Globus pallidus (tissue), 1 donor: ENCODE measurements around the gene ATXN1.
"Not testable (repeated sequence)": the region's sequence is repeated elsewhere in the genome, so short reads cannot be mapped to it uniquely, and the experiment has no call there.

Experiments
- DNase-seq: peaks from one replicate; pipeline ENCODE4 v3.0.0-alpha.2; 2015; ENCODE audit warnings: low spot score

Gene ATXN1

DNA sequence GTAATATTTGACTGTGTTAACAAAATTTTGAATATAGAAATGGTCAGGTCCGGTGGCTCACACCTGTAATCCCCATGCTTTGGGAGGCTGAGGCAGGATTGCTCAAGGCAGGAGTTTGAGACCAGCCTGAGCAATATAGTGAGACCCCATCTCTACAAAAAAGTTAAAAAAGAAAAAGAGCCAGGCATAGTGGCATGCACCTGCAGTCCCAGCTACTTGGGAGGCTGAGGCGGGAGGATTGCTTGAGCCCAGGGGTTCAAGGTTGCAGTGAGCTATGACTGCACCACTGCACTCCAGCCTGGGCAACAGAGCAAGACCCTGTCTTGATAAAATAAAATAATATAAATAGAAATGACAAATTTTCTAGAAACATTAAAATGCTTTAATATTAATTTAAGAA lies 147.8 kb downstream of the ATXN1 start:
- DNase-seq = not testable (repeated sequence)

DNA sequence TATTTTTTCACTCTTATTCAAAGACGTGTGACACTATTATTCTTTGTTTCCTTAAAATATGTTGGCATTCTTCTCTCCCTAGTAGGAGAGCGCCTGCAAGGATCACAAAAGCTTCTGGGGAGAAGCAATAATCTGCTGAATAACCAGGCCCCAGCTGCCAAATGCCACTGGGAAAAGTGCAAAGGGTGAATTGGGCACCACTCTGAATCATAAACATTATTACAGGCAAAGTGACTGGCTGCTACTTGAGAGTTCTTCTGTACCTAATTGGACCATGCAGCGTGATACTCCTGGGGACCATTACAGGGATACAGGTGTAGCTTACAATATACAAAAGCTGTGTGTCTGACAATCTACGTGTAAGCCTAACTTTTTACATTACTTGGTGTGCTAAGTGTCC lies 152.8 kb downstream of the ATXN1 start:
- no peak for DNase-seq

- DNase-seq = no peak
Measured at GRCh38 chr6:16602035-16602434, 159.2 kb downstream of the ATXN1 start.

DNA sequence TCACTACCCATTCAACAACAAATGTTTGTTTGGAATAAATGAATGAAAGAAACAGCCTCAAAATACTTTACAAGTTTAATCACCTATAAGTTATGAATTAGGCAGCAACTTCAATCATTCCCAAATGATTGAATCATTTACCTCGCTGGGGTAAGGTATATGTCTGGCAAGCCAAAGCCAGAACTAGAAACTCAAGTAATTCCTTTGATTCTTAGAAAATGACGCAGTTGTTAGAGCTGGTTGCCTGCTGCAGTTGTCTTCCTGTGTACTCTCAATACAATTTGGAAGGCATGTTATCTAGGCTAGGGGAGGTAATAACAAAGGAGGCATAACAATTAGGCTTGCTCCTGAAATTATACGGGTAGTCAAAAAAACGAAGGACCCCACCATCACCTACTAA lies 160.6 kb downstream of the ATXN1 start:
- DNase-seq = no peak

GRCh38 chr6:16600026-16600425 lies 161.2 kb downstream of the ATXN1 start:
- no peak for DNase-seq

- DNase-seq = no peak
Measured at GRCh38 chr6:16596616-16597331, 164.5 kb downstream of the ATXN1 start.

GRCh38 chr6:16595514-16596120 lies 165.6 kb downstream of the ATXN1 start:
- DNase-seq = no peak

- no peak for DNase-seq
Measured at GRCh38 chr6:16594849-16595248, 166.4 kb downstream of the ATXN1 start.

GRCh38 chr6:16592223-16592911 lies 168.9 kb downstream of the ATXN1 start:
- DNase-seq = no peak

DNA sequence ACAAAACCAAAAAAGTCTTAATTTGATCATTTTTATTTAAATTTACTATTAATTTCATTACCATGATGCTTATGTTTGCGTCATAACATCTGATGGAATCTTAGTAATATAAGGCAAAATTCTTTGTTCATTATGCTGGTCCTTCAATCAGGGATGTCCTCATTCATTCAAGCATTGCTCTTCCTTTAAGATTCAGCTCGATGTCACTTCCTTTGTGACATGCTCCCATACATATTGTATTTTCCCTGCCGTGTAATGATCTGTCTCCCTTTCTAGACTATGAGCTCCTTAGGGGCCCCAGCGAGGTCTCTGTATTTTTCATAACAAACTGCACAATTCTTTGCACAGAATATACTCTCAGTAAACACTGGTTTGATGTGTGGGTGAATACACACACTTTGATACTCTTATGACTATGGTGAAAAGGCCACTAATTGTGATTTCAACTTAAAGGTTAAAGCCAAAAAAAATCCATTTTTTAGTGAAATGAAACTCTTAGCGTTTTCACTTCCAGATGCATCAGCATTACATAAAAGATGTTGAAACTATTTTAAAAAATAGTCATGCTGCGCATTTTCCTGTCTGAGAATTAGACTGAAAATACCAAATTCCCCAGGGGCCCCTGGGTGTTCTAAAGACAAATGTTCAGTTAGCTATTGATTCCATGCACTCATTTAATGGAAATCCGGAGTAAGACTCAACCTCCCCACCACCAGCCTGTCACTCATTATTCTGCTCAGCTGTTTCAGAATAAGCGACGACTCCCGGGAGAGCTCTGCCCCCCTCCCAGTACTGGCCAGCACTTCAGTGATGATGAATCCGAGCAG lies 169.7 kb downstream of the ATXN1 start:
- no peak for DNase-seq

GRCh38 chr6:16585805-16586204 lies 175.5 kb downstream of the ATXN1 start:
- DNase-seq = no peak

- no peak for DNase-seq
Measured at GRCh38 chr6:16583144-16583762, 178.0 kb downstream of the ATXN1 start.

DNA sequence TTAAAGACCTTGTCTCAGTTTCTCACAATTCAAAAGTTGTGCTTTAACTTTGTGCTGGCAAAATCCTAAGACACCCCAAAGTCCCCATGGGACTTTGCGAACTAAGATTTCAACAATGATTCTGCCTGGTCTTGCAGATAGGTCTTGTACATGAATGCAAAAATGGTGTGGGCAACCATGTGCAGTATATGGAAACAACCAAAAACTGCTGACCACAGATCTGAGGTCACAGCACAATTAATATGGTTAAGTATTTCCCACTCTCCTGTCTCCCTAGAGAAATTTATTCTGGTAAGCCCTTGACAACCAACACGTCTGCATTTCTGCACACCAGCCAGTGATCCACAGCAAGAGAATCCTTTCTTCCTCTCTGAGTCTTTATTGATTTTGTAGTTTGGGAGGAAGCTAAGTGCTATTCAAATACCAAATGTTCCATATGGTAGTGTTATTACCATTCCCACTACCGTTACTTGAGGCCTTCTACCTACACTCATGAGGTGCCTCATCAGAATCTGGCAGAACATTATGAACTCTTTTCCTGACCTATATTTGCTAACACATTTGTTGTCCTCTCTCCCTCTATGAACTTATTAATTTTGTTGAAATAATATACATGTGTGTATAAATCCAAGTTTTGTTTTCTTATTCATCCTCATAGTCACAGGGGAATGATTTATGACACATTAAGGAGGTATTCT lies 178.7 kb downstream of the ATXN1 start:
- DNase-seq = no peak

DNA sequence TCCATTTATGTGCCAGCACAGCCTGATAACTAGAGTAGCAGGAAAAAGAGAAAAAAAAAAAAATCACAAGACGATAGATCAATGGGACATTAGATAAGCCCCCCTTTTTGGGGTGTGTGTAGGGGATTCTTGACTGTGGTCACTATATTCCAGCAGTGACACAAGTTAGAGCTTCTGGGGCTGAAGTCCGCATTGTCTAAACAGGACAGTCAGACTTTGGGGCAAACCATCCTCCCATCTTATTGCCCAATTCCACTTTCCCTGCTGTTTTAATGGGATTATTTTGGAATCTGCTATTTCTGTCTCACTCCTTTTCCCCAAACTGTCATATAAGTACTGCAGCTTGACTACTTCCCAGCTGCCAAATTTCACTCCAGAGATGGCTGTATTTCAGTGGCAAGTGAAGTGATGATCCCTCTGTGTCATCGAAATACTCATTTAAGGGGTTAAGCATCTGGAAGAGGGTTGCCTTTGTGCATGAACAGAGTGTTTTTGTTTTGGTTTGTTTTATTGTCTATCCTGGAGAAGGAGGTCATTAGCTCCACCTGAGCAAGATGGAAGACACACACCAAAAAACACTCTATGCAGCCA lies 182.5 kb downstream of the ATXN1 start:
- DNase-seq = no peak

DNA sequence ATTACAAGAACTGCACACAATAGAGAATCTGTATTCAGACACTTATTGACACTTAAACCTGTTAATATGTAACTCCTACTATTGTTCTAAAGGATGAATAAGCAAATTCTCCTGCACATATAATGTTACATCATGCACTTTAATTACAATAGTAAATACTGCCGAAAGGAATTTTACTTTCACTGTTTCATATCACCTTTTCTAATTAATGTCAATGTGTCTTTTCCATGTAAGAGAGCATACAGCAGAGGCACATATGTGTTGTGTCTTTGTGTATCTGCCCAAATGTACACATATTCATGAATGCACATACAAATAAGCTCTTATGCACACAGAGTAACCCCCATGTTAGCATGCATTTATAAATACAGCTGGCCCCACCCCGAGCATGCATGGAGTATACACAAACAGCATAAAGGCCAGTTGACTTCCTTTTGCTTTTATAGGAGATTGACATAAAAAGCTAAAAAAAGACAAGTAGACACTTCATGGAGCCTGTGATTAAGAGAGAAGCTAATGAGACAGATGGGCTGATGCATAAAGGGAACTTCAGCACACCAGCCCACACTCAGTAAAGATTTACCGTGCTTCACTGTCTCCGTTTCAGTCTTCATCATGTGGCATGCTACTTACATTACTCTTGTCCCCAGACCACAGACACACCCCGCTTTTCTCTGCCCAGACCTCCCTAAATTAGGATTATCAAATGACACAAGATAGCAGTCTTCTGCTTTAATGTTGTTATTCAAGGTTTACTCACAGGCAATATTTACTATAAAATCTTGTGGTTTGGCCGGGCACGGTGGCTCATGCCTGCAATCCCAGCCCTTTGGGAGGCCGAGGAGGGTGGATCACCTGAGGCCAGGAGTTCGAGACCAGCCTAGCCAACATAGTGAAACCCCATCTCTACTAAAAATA lies 184.6 kb downstream of the ATXN1 start:
- DNase-seq = no peak

DNA sequence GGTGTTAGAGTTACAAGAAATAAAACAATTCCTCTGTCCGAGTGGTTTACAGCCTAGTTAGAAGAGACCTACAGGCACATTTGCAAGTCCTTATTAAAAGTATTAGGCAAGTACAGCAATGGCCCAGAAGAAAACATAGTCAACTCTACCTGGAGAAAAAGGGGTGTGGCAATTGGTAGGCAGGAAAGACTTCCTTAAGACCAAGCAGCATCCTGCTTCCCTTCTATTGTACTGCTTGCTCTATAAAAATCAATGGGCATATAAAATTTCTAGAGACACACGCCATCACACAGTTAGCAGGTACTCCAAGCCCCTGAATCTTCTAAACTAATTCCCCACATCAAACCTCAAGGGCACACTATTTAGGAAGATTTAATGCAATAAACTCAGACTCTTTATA lies 185.6 kb downstream of the ATXN1 start:
- DNase-seq = no peak

- DNase-seq = no peak
Measured at GRCh38 chr6:16572943-16573342, 188.3 kb downstream of the ATXN1 start.

GRCh38 chr6:16572317-16572716 lies 188.9 kb downstream of the ATXN1 start:
- no peak for DNase-seq

- no peak for DNase-seq
Measured at GRCh38 chr6:16570946-16571345, 190.3 kb downstream of the ATXN1 start.

- no peak for DNase-seq
Measured at GRCh38 chr6:16570221-16570553, 191.1 kb downstream of the ATXN1 start.
